A549 (cell line): ENCODE results near the gene HTRA1.

ENCODE experiments used
- BCL3 ChIP-seq: fragments of >200 bp; sonication (Bioruptor Twin); formaldehyde crosslinking; IDR thresholded peaks from 3 replicates; pipeline ENCODE4 v1.6.1; 2016
- CHD2 ChIP-seq: fragments of 150-350 bp; IDR thresholded peaks from 2 replicates; pipeline ENCODE4 v1.6.1; 2014; ENCODE audit warnings: low read length; ENCODE audit not compliant: partially characterized antibody
- CTCF ChIP-seq: fragments of >200 bp; sonication (Bioruptor Twin); formaldehyde crosslinking; IDR thresholded peaks from 3 replicates; pipeline ENCODE4 v1.5.1; 2016
- EP300 ChIP-seq, 2 experiments: fragments of >200 bp; sonication (Bioruptor Twin); formaldehyde crosslinking; IDR thresholded peaks; 2 replicates in 1 of 2; 3 replicates in 1 of 2; pipeline ENCODE4 v1.6.1; 2016 to 2017
- HDAC2 ChIP-seq: fragments of 200-600 bp; sonication (generic); IDR thresholded peaks from 2 replicates; pipeline ENCODE4 v1.6.1; 2016
- JUN ChIP-seq, 2 experiments: fragments of >200 bp; sonication (Bioruptor Twin); formaldehyde crosslinking; IDR thresholded peaks; 2 replicates in 1 of 2; 3 replicates in 1 of 2; pipeline ENCODE4 v1.6.1; 2016 to 2017
- NFE2L2 ChIP-seq: fragments of 150-350 bp; conservative IDR thresholded peaks from 2 replicates; pipeline ENCODE4 v1.6.1; 2014; ENCODE audit warnings: low read length
- NR3C1 ChIP-seq: fragments of >200 bp; sonication (Bioruptor Twin); formaldehyde crosslinking; IDR thresholded peaks from 3 replicates; pipeline ENCODE4 v1.6.1; 2017
- POLR2A ChIP-seq: IDR thresholded peaks from 2 replicates; pipeline ENCODE4 v1.6.1; 2012; ENCODE audit warnings: mild to moderate bottlenecking, low read length
- REST ChIP-seq: fragments of 200-600 bp; sonication (generic); IDR thresholded peaks from 2 replicates; pipeline ENCODE4 v1.6.1; 2016; ENCODE audit warnings: antibody characterized with exemption, mild to moderate bottlenecking, moderate library complexity
- RFX5 ChIP-seq: fragments of 450-650 bp; IDR thresholded peaks from 2 replicates; pipeline ENCODE4 v1.7.1; 2014; ENCODE audit warnings: antibody characterized with exemption, mild to moderate bottlenecking, moderate library complexity

- no peak for TF ChIP-seq JUN (IDR thresholded peaks at IDR 0.05)
- peak; percentile 24; the same call in 1 of the 3 replicates for TF ChIP-seq CTCF
- no peak for TF ChIP-seq POLR2A
- TF ChIP-seq BCL3 = no peak
- TF ChIP-seq EP300 (IDR thresholded peaks at IDR 0.05) = no peak
- TF ChIP-seq NFE2L2 = no peak
- TF ChIP-seq HDAC2 = no peak
- TF ChIP-seq REST = no peak
- TF ChIP-seq RFX5 = no peak
- no peak for TF ChIP-seq NR3C1
- no peak for TF ChIP-seq CHD2
Observed at GRCh38 chr10:122525788-122526187, 64.4 kb downstream of the HTRA1 start.
